ENCODE results near the gene PCDHGA1.

PCDHGA1 gene

DNA sequence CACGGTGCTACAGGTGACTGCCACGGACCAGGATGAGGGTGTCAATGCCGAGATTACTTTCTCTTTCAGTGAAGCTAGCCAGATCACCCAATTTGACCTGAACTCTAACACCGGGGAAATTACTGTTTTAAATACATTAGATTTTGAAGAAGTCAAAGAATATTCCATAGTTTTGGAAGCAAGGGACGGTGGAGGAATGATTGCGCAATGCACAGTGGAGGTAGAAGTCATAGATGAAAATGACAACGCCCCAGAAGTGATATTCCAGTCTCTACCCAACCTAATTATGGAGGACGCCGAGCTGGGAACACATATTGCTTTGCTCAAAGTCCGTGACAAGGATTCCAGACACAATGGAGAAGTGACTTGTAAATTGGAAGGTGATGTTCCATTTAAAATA, 58.3 kb downstream of the PCDHGA1 start (continued):
- TF ChIP-seq, protein P1, sequence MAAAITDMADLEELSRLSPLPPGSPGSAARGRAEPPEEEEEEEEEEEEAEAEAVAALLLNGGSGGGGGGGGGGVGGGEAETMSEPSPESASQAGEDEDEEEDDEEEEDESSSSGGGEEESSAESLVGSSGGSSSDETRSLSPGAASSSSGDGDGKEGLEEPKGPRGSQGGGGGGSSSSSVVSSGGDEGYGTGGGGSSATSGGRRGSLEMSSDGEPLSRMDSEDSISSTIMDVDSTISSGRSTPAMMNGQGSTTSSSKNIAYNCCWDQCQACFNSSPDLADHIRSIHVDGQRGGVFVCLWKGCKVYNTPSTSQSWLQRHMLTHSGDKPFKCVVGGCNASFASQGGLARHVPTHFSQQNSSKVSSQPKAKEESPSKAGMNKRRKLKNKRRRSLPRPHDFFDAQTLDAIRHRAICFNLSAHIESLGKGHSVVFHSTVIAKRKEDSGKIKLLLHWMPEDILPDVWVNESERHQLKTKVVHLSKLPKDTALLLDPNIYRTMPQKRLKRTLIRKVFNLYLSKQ (tag by site-specific recombination; IDR thresholded peaks at IDR 0.05; ENCODE audit: borderline replicate concordance) = no peak
- TF ChIP-seq ZNF16 (tag by site-specific recombination; IDR thresholded peaks at IDR 0.05; ENCODE audit: low read depth) (no peak), ZNF48 (tag by site-specific recombination; IDR thresholded peaks at IDR 0.05) (no peak), ZNF10 (tag by site-specific recombination; IDR thresholded peaks at IDR 0.05) (no peak), ZNF433 (tag by site-specific recombination; IDR thresholded peaks at IDR 0.05; ENCODE audit: low read depth) (no peak), ZNF571 (tag by site-specific recombination; IDR thresholded peaks at IDR 0.05) (no peak), ZEB2 (tag by site-specific recombination; IDR thresholded peaks at IDR 0.05) (no peak)
- TF ChIP-seq, protein P2, sequence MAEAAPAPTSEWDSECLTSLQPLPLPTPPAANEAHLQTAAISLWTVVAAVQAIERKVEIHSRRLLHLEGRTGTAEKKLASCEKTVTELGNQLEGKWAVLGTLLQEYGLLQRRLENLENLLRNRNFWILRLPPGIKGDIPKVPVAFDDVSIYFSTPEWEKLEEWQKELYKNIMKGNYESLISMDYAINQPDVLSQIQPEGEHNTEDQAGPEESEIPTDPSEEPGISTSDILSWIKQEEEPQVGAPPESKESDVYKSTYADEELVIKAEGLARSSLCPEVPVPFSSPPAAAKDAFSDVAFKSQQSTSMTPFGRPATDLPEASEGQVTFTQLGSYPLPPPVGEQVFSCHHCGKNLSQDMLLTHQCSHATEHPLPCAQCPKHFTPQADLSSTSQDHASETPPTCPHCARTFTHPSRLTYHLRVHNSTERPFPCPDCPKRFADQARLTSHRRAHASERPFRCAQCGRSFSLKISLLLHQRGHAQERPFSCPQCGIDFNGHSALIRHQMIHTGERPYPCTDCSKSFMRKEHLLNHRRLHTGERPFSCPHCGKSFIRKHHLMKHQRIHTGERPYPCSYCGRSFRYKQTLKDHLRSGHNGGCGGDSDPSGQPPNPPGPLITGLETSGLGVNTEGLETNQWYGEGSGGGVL (tag by site-specific recombination; IDR thresholded peaks at IDR 0.05) = no peak

DNA sequence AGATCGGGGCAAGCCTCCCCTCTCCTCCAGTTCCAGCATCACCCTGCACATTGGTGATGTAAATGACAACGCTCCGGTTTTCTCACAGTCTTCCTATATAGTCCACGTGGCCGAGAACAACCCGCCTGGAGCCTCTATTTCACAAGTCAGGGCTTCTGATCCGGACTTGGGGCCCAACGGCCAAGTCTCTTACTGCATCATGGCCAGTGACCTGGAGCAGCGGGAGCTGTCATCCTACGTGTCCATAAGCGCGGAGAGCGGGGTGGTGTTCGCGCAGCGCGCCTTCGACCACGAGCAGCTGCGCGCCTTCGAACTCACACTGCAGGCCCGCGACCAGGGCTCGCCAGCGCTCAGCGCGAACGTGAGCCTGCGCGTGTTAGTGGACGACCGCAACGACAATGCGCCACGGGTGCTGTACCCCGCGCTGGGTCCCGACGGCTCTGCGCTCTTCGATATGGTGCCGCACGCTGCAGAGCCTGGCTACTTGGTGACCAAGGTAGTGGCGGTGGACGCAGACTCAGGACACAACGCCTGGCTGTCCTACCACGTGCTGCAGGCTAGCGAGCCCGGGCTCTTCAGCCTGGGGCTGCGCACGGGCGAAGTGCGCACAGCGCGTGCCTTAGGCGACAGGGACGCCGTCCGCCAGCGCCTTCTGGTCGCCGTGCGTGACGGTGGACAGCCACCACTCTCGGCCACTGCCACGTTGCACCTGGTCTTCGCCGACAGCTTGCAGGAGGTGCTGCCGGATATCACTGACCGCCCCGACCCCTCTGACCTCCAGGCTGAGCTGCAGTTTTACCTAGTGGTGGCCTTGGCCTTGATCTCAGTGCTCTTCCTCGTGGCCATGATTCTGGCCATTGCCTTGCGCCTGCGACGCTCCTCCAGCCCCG, 59.1 kb downstream of the PCDHGA1 start:
- no peaks in the 10 kb centered on the region for H3K4me1 ChIP-seq (ENCODE audit: control insufficient read depth, insufficient read depth, low read length)
- no peaks in the 10 kb centered on the region for H3K9me3 ChIP-seq (ENCODE audit: control insufficient read depth, insufficient read depth, low read depth, low read length)
- no peak overlapping the region for H3K4me3 ChIP-seq (ENCODE audit: low read depth, low read length)
- ChIA-PET POLR2A (no interaction called here), CTCF (interaction anchor here (0.9 to 4.2 kb wide), 7 partner anchors 9 to 175 kb away, joined by 3 to 25 read pairs (median 4); partner anchors contain the start of genes PCDHGA1, PCDHGA10 and PCDHGB1)
- H3K27ac ChIP-seq (ENCODE audit: extremely low read depth, low read depth, low read length) = no peak overlapping the region
- TF ChIP-seq ZFP3 (tag by site-specific recombination; IDR thresholded peaks at IDR 0.05; ENCODE audit: low read depth) (no peak), ZNF239 (tag by site-specific recombination; IDR thresholded peaks at IDR 0.05) (no peak), ZNF146 (tag by site-specific recombination; IDR thresholded peaks at IDR 0.05) (no peak), RBAK (tag by site-specific recombination; IDR thresholded peaks at IDR 0.05) (no peak), HOXD13 (CRISPR knock-in tag; IDR thresholded peaks at IDR 0.05; ENCODE audit: borderline replicate concordance) (no peak), KLF16 (tag by site-specific recombination; IDR thresholded peaks at IDR 0.05) (no peak), KLF9 (tag by site-specific recombination; IDR thresholded peaks at IDR 0.05; ENCODE audit: low read depth) (no peak), ZBTB48 (tag by site-specific recombination; IDR thresholded peaks at IDR 0.05) (no peak), ZNF48 (tag by site-specific recombination; IDR thresholded peaks at IDR 0.05) (no peak), ZNF132 (tag by site-specific recombination; IDR thresholded peaks at IDR 0.05; ENCODE audit: borderline replicate concordance) (no peak)
- TF ChIP-seq, protein P1 (tag by site-specific recombination; IDR thresholded peaks at IDR 0.05; ENCODE audit: borderline replicate concordance) = no peak
- TF ChIP-seq, protein P3, sequence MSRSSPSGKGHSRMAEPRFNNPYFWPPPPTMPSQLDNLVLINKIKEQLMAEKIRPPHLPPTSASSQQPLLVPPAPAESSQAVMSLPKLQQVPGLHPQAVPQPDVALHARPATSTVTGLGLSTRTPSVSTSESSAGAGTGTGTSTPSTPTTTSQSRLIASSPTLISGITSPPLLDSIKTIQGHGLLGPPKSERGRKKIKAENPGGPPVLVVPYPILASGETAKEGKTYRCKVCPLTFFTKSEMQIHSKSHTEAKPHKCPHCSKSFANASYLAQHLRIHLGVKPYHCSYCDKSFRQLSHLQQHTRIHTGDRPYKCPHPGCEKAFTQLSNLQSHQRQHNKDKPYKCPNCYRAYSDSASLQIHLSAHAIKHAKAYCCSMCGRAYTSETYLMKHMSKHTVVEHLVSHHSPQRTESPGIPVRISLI (tag by site-specific recombination; IDR thresholded peaks at IDR 0.05) = no peak
- TF ChIP-seq, protein P4, sequence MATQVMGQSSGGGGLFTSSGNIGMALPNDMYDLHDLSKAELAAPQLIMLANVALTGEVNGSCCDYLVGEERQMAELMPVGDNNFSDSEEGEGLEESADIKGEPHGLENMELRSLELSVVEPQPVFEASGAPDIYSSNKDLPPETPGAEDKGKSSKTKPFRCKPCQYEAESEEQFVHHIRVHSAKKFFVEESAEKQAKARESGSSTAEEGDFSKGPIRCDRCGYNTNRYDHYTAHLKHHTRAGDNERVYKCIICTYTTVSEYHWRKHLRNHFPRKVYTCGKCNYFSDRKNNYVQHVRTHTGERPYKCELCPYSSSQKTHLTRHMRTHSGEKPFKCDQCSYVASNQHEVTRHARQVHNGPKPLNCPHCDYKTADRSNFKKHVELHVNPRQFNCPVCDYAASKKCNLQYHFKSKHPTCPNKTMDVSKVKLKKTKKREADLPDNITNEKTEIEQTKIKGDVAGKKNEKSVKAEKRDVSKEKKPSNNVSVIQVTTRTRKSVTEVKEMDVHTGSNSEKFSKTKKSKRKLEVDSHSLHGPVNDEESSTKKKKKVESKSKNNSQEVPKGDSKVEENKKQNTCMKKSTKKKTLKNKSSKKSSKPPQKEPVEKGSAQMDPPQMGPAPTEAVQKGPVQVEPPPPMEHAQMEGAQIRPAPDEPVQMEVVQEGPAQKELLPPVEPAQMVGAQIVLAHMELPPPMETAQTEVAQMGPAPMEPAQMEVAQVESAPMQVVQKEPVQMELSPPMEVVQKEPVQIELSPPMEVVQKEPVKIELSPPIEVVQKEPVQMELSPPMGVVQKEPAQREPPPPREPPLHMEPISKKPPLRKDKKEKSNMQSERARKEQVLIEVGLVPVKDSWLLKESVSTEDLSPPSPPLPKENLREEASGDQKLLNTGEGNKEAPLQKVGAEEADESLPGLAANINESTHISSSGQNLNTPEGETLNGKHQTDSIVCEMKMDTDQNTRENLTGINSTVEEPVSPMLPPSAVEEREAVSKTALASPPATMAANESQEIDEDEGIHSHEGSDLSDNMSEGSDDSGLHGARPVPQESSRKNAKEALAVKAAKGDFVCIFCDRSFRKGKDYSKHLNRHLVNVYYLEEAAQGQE (tag by site-specific recombination; IDR thresholded peaks at IDR 0.05) = no peak
- TF ChIP-seq, protein P5, sequence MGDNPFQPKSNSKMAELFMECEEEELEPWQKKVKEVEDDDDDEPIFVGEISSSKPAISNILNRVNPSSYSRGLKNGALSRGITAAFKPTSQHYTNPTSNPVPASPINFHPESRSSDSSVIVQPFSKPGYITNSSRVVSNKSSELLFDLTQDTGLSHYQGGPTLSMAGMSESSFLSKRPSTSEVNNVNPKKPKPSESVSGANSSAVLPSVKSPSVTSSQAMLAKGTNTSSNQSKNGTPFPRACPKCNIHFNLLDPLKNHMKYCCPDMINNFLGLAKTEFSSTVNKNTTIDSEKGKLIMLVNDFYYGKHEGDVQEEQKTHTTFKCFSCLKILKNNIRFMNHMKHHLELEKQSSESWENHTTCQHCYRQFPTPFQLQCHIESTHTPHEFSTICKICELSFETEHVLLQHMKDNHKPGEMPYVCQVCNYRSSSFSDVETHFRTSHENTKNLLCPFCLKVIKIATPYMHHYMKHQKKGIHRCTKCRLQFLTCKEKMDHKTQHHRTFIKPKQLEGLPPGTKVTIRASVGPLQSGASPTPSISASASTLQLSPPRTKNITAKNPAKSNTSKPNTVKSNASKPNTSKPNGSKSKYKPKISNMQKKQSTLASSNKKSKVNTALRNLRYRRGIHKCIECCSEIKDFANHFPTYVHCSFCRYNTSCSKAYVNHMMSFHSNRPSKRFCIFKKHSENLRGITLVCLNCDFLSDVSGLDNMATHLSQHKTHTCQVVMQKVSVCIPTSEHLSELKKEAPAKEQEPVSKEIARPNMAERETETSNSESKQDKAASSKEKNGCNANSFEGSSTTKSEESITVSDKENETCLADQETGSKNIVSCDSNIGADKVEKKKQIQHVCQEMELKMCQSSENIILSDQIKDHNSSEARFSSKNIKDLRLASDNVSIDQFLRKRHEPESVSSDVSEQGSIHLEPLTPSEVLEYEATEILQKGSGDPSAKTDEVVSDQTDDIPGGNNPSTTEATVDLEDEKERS (tag by site-specific recombination; IDR thresholded peaks at IDR 0.05) = no peak
- TF ChIP-seq, protein P6, sequence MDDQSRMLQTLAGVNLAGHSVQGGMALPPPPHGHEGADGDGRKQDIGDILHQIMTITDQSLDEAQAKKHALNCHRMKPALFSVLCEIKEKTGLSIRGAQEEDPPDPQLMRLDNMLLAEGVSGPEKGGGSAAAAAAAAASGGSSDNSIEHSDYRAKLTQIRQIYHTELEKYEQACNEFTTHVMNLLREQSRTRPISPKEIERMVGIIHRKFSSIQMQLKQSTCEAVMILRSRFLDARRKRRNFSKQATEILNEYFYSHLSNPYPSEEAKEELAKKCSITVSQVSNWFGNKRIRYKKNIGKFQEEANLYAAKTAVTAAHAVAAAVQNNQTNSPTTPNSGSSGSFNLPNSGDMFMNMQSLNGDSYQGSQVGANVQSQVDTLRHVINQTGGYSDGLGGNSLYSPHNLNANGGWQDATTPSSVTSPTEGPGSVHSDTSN (CRISPR knock-in tag; IDR thresholded peaks at IDR 0.05) = no peak
- no peaks in the 10 kb centered on the region for H3K36me3 ChIP-seq (ENCODE audit: control insufficient read depth in 2 of 2, insufficient read depth in 1 of 2, low read length in 2 of 2)
